SK-N-SH treated with all-trans-retinoic acid at 6 μM for 48 hours (cell line): Measurements from ENCODE around the gene RILPL1.

Experiments
- ATAC-seq: fragments of 200-7000 bp; cut with Tn5 transposase; 3 replicates; pipeline ENCODE4 v1.9.1; 2020; ENCODE audit warnings: mild to moderate bottlenecking, moderate library complexity
- ARNTL ChIP-seq: fragments of 450-650 bp; formaldehyde crosslinking; IDR thresholded peaks from 2 replicates; pipeline ENCODE4 v1.5.0; 2020; ENCODE audit warnings: low read depth, mild to moderate bottlenecking, moderate library complexity, borderline replicate concordance
- BACH2 ChIP-seq: fragments of 250-450 bp; sonication (Bioruptor Pico); IDR thresholded peaks from 2 replicates; pipeline ENCODE4 v1.9.0; 2021; ENCODE audit warnings: mild to moderate bottlenecking, borderline replicate concordance
- CREB5 ChIP-seq: fragments of 250-450 bp; sonication (Bioruptor Pico); IDR thresholded peaks from 2 replicates; pipeline ENCODE4 v1.5.1; 2020; ENCODE audit warnings: low read depth, mild to moderate bottlenecking, moderate library complexity
- CSDC2 ChIP-seq: fragments of 250-450 bp; sonication (Bioruptor Pico); IDR thresholded peaks from 2 replicates; pipeline ENCODE4 v1.5.0; 2020; ENCODE audit warnings: mild to moderate bottlenecking, moderate library complexity
- CSRNP3 ChIP-seq: fragments of 250-450 bp; sonication (Bioruptor Pico); IDR thresholded peaks from 2 replicates; pipeline ENCODE4 v1.5.1; 2021; ENCODE audit warnings: mild to moderate bottlenecking, moderate library complexity
- ESRRG ChIP-seq: fragments of 250-450 bp; sonication (Bioruptor Pico); IDR thresholded peaks from 2 replicates; pipeline ENCODE4 v1.6.1; 2021; ENCODE audit warnings: mild to moderate bottlenecking
- GLIS3 ChIP-seq: fragments of 250-450 bp; sonication (Bioruptor Pico); IDR thresholded peaks from 2 replicates; pipeline ENCODE4 v1.5.0; 2020; ENCODE audit warnings: mild to moderate bottlenecking, moderate library complexity
- ISL1 ChIP-seq: fragments of 250-450 bp; sonication (Bioruptor Pico); IDR thresholded peaks from 2 replicates; pipeline ENCODE4 v2.1.2; 2022; ENCODE audit warnings: mild to moderate bottlenecking, moderate library complexity
- OSR1 ChIP-seq: fragments of 250-450 bp; sonication (Bioruptor Pico); IDR thresholded peaks from 2 replicates; pipeline ENCODE4 v1.8.0; 2022; ENCODE audit warnings: moderate library complexity, mild to moderate bottlenecking, inconsistent platforms
- PPARA ChIP-seq: fragments of 250-450 bp; sonication (Bioruptor Pico); IDR thresholded peaks from 2 replicates; pipeline ENCODE4 v1.5.0; 2020; ENCODE audit warnings: mild to moderate bottlenecking, borderline replicate concordance
- RARB ChIP-seq: fragments of 250-450 bp; sonication (Bioruptor Pico); IDR thresholded peaks from 2 replicates; pipeline ENCODE4 v1.8.0; 2021; ENCODE audit warnings: mild to moderate bottlenecking, moderate library complexity
- SNAI2 ChIP-seq: fragments of 250-450 bp; sonication (Bioruptor Pico); IDR thresholded peaks from 2 replicates; pipeline ENCODE4 v1.5.0; 2020; ENCODE audit warnings: mild to moderate bottlenecking, moderate library complexity
- TCF4 ChIP-seq: fragments of 250-450 bp; sonication (Bioruptor Pico); IDR thresholded peaks from 2 replicates; pipeline ENCODE4 v1.8.0; 2021; ENCODE audit warnings: mild to moderate bottlenecking, moderate library complexity, borderline replicate concordance
- TOX ChIP-seq: fragments of 250-450 bp; sonication (Bioruptor Pico); IDR thresholded peaks from 2 replicates; pipeline ENCODE4 v1.8.0; 2021; ENCODE audit warnings: mild to moderate bottlenecking, moderate library complexity, borderline replicate concordance
- TSHZ2 ChIP-seq: fragments of 250-450 bp; sonication (Bioruptor Pico); IDR thresholded peaks from 2 replicates; pipeline ENCODE4 v1.5.0; 2020; ENCODE audit warnings: mild to moderate bottlenecking, moderate library complexity
- ZC3H10 ChIP-seq: fragments of 250-450 bp; sonication (Bioruptor Pico); IDR thresholded peaks from 2 replicates; pipeline ENCODE4 v1.5.1; 2021; ENCODE audit warnings: mild to moderate bottlenecking, moderate library complexity
- ZFP30 ChIP-seq: fragments of 450-650 bp; formaldehyde crosslinking; IDR thresholded peaks from 2 replicates; pipeline ENCODE4 v1.5.0; 2022; ENCODE audit warnings: mild to moderate bottlenecking, moderate library complexity
- ZNF565 ChIP-seq: fragments of 450-650 bp; formaldehyde crosslinking; conservative IDR thresholded peaks from 2 replicates; pipeline ENCODE4 v1.5.0; 2020; ENCODE audit warnings: low read depth, mild to moderate bottlenecking, moderate library complexity
- ZNF70 ChIP-seq: fragments of 450-650 bp; formaldehyde crosslinking; IDR thresholded peaks from 2 replicates; pipeline ENCODE4 v1.5.0; 2020; ENCODE audit warnings: mild to moderate bottlenecking, moderate library complexity
- ZNF8 ChIP-seq: fragments of 450-650 bp; formaldehyde crosslinking; IDR thresholded peaks from 2 replicates; pipeline ENCODE4 v1.5.0; 2020; ENCODE audit warnings: mild to moderate bottlenecking, moderate library complexity
- TF ChIP-seq, protein P1 (sequence below): fragments of 250-450 bp; sonication (Bioruptor Pico); IDR thresholded peaks from 2 replicates; pipeline ENCODE4 v1.8.0; 2021; ENCODE audit warnings: low read depth, mild to moderate bottlenecking, moderate library complexity, borderline replicate concordance

The RILPL1 gene

GRCh38 chr12:123528858-123529257, 4.7 kb downstream of the RILPL1 start (continued):
- TF ChIP-seq CREB5 (CRISPR knock-in tag) (no peak), BACH2 (CRISPR knock-in tag) (no peak), CSDC2 (CRISPR knock-in tag) (no peak)
- TF ChIP-seq, protein P1, sequence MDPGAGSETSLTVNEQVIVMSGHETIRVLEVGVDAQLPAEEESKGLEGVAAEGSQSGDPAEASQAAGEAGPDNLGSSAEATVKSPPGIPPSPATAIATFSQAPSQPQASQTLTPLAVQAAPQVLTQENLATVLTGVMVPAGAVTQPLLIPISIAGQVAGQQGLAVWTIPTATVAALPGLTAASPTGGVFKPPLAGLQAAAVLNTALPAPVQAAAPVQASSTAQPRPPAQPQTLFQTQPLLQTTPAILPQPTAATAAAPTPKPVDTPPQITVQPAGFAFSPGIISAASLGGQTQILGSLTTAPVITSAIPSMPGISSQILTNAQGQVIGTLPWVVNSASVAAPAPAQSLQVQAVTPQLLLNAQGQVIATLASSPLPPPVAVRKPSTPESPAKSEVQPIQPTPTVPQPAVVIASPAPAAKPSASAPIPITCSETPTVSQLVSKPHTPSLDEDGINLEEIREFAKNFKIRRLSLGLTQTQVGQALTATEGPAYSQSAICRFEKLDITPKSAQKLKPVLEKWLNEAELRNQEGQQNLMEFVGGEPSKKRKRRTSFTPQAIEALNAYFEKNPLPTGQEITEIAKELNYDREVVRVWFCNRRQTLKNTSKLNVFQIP = no peak
- TF ChIP-seq, all 23 proteins: peak for 0

- no peak for TF ChIP-seq TSHZ2
- TF ChIP-seq ISL1 (CRISPR knock-in tag) = no peak
- no peak for TF ChIP-seq ZC3H10
- TF ChIP-seq ESRRG (CRISPR knock-in tag) = no peak
- no peak for TF ChIP-seq ZNF70 (CRISPR knock-in tag)
- no peak for TF ChIP-seq GLIS3 (CRISPR knock-in tag)
- no peak for TF ChIP-seq BACH2 (CRISPR knock-in tag)
- TF ChIP-seq ARNTL = no peak
- TF ChIP-seq TOX (CRISPR knock-in tag) = no peak
- TF ChIP-seq CSDC2 (CRISPR knock-in tag) = no peak
- ATAC-seq = no peak
Observed at GRCh38 chr12:123526542-123527080, 6.9 kb downstream of the RILPL1 start.

GRCh38 chr12:123524378-123524777, 9.1 kb downstream of the RILPL1 start:
- ATAC-seq = no peak

GRCh38 chr12:123523518-123523917, 10.0 kb downstream of the RILPL1 start:
- TF ChIP-seq RARB = no peak
- no peak for TF ChIP-seq ZFP30
- no peak for TF ChIP-seq TCF4 (CRISPR knock-in tag)
- no peak for TF ChIP-seq CSDC2 (CRISPR knock-in tag)
- TF ChIP-seq OSR1 (CRISPR knock-in tag) = no peak
- TF ChIP-seq, all 23 proteins: peak for 0
- ATAC-seq = no peak

More at GRCh38 chr12:123524378-123524777, 9.1 kb downstream of the RILPL1 start:
- TF ChIP-seq TOX (CRISPR knock-in tag) (no peak), ZC3H10 (no peak), ISL1 (CRISPR knock-in tag) (no peak), ZNF8 (CRISPR knock-in tag) (peak; percentile 71; the same call in 1 of the 2 replicates)

DNA sequence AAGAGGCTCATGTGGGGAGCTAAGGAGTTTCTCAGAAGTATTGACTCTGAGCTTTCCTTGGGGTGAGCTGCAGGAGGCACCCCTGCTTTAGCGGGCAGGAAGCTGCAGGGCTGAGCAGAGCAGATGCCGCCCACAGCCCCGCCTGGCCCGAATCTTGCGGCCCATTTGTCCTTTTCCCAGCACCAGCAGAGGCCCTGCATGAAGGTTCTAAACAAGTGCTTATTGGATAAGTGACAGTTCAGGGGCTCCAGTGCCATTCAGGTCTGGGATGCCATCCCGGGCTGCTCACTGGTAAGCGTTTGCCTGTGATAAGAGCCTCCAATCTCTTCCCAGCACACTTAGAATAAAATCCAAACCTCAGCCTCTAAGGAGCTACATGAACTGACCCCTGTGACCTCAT, 11.4 kb downstream of the RILPL1 start:
- no peak for ATAC-seq
- TF ChIP-seq ESRRG (CRISPR knock-in tag) (no peak), OSR1 (CRISPR knock-in tag) (no peak), ZNF565 (CRISPR knock-in tag) (no peak), PPARA (CRISPR knock-in tag) (no peak), TCF4 (CRISPR knock-in tag) (no peak), SNAI2 (no peak), CSDC2 (CRISPR knock-in tag) (no peak), CSRNP3 (no peak), CREB5 (CRISPR knock-in tag) (no peak), TSHZ2 (no peak), ARNTL (no peak), RARB (no peak), GLIS3 (CRISPR knock-in tag) (no peak)
- TF ChIP-seq, protein P1 = no peak
